Ishikawa (cell line): ENCODE data around the gene PRKCE.

Experiments
- EP300 ChIP-seq: IDR thresholded peaks from 2 replicates; pipeline ENCODE4 v1.6.1; 2012; ENCODE audit warnings: borderline replicate concordance
- MAX ChIP-seq: IDR thresholded peaks from 2 replicates; pipeline ENCODE4 v1.6.1; 2012
- NFIC ChIP-seq: IDR thresholded peaks from 2 replicates; pipeline ENCODE4 v1.6.1; 2012
- ZBTB7A ChIP-seq: IDR thresholded peaks from 2 replicates; pipeline ENCODE4 v1.6.1; 2012; ENCODE audit warnings: low read depth

GRCh38 chr2:45984896-45985473 lies 333.5 kb downstream of the PRKCE start:
- no peak for TF ChIP-seq ZBTB7A
- no peak for TF ChIP-seq MAX
- TF ChIP-seq NFIC: no peak
- no peak for TF ChIP-seq EP300
